Non-pigmented ciliary epithelial cell (primary cell): ENCODE data around the gene RRP1.
"Not testable (repeated sequence)": the region's sequence is repeated elsewhere in the genome, so short reads cannot be mapped to it uniquely, and the experiment has no call there.

Source experiments
- DNase-seq: peaks from one replicate; pipeline ENCODE4 v3.0.0-alpha.2; 2010; ENCODE audit warnings: low read depth

The RRP1 gene

DNA sequence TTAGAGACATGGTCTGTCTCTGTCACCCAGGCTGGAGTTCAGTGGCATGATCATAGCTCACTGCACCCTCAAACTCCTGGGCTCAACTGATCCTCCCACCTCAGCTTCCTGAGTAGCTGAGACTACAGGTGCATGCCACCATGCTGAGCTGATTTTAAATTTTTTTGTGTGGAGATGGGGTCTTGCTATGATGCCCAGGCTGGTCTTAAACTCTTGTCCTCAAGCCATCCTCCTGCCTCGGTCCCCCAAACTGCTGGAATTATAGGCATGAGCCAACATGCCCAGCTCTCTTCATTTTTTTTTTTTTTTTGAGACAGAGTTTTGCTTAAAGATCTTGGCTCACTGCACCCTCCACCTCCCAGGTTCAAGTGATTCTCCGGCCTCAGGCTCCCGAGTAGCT lies 50.9 kb downstream of the RRP1 start:
- no peak for DNase-seq

DNA sequence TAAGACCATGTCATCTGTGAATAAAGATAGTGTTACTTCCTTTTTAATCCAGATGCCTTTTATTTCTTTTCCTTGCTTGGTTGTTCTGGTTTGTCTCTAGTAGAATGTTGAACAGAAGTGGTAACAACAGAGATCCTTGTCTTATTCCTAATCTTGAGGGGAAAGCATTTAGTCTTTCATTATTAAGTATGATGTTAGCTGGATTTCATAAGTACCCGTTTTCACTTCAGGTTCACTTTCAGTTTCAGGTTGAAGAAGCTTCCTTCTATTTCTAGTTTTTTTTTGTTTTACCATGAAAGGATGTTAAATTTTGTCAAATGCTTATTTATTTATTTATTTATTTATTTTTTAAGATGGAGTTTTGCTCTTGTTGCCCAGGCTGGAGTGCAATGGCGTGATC lies 53.4 kb downstream of the RRP1 start:
- no peak for DNase-seq

DNA sequence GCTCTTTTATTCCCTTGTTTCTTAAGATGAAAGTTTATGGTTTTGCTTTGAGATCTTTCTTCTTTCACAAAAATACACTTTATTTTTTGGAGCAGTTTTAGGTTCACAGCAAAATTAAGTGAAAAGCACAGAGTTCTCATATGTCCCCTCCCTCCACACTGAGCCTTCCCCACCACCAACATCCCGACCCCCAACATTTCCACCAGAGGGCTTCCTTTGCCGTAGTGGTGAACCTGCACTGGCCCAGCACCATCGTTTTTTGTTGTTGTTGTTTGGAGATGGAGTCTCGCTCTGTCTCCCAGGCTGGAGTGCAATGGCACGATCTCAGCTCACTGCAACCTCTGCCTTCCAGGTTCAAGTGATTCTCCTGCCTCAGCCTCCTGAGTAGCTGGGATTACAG lies 55.5 kb downstream of the RRP1 start:
- DNase-seq = not testable (repeated sequence)

DNA sequence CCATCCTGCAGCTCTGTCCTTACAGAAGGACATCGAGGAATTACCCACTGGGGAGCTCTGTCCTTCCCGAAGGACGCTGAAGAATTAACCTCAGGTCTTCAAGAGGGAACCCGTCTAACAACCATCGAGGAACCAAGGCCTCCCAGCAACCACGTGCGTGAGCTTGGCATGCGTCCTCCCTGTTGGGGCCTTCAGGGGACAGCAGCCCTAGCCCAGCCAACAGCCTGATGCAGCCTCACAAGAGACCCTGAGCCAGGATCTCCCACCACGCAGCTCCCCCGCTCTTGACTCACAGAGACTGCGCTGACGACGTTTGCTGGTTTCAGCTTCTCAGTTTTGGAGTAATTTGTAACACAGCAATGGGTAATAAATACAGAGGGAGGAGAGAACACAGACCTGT lies 56.0 kb downstream of the RRP1 start:
- no peak for DNase-seq

DNA sequence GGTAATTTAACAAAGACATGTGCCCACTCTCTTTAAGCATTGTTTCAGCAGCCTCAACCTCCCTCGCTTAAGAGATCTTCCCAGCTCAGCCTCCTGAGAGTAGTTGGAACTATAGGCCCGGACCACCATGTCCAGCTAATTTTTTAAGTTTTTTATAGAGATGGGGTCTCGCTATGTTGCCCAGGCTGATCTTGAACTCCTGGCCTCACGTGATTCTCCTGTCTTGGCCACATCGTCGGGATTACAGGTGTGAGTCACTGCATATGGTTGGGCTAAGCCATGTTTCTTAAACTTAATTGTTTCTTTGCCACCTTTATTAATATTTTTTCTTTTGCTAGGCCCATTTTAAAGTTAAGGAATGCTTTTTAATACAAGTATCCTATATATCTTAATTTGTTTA lies 57.1 kb downstream of the RRP1 start:
- no peak for DNase-seq

DNA sequence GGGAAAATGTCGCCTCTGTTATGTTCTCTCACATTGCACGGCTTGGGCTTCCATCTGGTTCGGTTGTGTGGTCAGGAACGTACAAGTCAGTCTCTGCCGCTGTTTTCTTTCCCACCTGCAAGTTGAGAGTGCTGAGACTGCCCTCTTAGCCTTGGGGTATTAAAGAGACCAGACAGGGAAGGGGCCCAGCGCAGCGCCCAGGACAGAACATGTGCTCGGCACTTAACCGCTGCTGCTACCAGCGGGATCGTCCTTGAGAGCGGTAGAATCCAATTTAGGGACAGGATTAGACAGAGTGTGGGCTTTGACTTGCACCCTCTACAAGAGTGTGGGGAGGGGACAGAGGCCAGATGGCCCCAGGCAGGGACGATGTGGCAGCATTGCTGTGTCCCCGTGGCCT lies 57.9 kb downstream of the RRP1 start:
- no peak for DNase-seq

DNA sequence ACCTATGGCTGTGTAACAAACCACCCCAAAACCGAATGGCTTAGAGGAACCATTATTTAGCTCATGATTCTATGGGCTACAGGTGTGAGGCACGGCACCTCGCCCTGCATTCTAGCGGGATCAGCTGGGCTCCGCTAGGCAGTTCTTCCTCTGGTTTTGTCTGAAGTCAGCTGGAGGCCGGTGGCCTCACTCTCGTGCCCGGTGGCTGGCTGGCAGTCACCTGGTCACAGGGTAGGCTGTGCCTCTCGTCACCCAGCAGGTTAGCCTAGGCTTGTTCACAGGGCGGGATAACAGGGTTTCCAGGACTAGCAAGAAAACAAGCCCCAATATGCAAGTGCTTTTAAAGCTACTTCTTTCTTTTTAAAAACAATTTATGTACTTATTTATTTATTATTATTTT lies 59.4 kb downstream of the RRP1 start:
- no peak for DNase-seq

DNA sequence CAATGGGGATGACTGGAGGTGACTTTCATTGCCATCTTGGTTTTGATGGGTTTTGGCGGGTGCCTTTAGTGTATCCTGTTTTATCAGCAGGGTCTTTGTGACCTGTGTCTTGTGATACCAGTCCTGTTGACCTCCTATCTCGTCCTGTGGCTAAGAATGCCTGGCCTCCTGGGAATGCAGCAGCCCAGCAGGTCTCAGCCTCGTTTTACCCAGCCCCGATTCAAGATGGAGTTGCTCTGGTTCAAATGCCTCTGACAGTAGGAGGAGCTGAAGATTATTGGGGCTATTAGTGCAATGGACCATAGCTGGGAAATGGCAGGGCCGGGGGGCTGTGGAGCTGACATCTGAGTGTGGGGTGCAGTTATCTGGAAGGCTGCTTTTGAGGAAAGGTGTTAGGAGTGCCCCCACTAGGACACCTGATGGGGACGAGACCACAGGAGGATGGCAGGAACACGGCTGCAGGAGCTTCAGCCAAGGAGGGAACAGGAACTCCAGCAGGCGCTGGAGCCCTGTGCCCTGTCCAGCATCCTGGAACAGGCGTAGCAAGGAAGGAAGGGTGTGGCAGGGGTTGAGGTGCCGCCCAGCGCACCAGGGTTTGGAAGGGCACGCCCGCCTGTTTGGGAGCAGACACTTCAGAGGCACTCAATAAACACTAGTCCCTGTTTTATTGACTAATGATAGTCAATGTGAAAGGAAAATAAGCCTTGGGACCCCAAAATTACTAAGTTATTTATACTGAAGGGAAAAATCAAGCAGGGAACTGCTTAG lies 60.3 kb downstream of the RRP1 start:
- DNase-seq = no peak

DNA sequence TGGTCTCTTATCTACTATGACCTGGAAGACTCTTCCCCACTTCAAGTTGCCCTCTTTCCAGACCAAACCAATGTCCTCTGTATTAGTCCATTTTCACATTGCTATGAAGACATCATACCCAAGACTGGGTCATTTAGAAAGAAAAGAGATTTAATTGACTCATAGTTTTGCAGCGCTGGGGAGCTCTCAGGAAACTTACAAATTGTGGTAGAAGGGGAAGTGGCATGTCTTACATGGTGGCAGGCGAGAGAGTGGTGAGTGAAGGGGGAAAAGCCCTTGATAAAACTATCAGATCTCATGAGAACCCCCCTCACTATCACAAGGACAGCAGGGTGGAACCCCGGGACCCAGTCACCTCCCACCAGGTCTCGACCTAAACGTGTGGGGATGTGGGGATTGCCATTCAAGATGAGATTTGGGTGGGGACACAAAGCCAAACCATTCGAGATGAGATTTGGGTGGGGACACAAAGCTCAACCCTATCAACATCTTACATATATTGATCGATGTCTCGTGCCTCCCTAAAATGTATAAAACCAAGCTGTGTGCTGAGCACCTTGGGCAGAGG lies 61.4 kb downstream of the RRP1 start:
- DNase-seq = no peak

DNA sequence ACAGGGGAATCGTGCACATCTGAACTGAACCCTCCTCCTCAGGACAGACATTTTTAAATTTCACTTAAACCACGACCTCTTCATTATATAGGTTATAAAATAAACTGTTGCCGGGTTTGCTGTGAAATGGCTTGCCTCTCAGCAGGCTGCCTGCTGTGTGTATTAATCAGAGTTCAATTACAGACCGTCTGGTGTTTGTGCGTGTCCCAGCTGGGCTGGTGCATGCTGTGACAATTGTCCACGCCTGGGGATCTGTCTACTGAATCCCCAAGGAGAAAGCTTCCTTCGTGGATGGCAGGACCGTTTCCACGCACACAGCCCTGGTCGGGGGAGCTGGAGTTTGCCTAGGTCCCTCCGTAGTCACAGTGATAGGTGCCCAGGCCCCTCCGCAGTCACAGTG lies 62.2 kb downstream of the RRP1 start:
- DNase-seq = no peak

DNA sequence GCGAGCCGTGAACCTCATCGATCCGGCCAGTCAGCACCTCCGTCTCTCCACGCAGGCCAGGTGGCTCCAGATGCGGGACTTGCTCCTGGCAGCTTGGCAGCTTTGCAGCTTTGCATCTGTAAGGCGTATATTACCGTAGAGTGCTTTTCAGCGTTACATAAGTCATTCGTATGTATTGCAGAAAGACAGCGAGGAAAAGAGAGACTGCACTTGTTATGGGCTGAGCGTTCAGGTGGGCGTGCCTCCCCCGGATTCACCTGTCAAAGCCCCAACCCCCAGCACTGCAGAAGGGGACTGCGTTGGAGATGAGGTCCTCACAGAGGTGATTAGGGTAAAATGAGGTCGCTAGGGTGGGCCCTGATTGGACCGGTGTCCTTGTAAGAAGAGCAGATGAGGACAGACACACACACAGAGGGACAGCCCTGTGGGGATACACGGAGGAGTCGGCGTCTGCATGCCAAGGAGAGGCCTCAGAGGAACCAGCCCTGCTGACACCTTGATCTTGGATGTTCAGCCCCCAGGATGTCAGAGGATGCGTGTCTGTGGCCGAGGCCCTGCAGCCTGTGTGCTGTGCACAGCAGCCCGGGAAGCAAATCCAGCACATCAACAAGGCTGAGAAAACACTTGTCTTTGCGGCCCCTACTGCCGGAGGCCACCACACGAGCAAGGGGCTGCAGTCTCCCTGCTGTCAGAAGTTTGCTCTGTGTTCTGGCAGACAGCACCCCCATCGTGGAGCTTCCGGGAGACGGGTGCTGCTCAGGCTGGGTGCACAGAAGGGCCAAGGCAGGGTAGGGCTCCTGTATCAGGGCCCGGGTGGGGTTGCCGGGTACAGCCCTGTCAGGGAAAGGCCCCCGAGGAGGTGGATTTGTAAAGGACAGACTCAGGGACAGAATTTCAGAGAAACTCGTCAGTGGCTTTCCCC lies 64.7 kb downstream of the RRP1 start:
- no peak for DNase-seq
